NCI-H526 treated with DMSO at 0.1 percent for 48 hours (cell line): Measurements from ENCODE around the gene AMFR.
"Not testable (repeated sequence)": the region's sequence is repeated elsewhere in the genome, so short reads cannot be mapped to it uniquely, and the experiment has no call there.

Source experiments
- DNase-seq: peaks from one replicate; lab custom pipeline; 2025; lab: John Stamatoyannopoulos, UW

AMFR gene

DNA sequence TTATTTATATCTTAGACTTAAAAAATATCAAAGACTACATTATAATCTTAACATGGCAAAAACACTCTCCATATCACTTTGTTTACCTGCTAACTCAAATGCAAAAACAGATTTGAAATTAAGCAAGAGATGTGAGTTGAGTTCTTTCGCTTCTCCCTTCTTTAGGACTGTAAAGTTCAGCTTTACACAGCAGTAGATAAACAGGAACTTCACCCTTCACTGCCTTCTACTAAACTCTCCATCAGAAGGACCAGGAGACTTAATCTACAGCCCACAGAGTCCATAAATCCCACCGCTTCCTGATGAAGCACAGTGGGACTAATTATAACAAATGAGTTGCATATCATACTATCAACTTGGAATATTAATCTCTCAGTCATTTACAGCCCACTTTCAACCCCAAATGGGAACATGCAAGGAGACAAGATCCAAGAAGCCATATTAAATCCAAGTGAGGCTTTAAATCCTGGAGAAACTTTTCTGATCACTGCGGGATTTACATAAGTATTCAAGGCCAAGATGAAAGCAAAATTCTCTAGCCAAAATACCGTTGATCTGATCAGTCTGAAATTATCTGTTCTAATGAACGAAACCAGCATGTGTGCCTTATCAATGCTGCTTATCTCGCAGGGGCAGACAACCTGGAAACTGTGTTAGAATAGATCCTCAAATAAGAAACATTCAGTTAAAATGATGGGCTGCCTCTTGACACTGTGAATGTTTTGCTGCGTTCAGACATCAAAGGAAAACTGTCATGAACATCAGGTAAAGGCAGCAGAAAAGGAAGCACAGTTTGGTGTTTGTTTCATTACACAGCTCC is 1.6 kb downstream of the AMFR start:
- DNase-seq = no peak

DNA sequence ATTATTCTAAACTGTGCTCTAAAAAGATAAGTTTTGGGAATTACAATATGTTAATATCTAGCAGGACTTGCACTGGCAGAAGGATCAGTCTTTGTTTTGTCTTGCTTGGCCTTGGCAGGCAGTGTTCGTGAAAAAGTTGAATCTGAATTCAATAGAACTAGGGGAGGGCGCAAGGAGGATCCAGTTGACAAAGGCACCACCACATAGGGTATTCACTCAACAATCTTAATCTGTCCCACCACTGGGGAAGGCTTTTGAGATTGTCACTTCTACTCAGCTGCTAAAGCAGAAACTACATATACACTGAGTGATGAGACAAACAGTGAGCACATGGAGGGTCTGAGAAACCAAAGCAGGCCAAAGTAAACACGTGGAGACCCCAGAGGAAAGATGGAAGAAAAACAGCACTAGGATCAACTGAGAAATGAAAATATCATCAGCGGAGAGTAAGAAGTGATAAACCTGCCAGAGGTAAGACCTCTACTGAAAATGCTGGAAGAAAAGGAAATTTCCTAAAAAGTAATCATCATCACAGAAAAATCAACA is 2.4 kb downstream of the AMFR start:
- no peak for DNase-seq

DNA sequence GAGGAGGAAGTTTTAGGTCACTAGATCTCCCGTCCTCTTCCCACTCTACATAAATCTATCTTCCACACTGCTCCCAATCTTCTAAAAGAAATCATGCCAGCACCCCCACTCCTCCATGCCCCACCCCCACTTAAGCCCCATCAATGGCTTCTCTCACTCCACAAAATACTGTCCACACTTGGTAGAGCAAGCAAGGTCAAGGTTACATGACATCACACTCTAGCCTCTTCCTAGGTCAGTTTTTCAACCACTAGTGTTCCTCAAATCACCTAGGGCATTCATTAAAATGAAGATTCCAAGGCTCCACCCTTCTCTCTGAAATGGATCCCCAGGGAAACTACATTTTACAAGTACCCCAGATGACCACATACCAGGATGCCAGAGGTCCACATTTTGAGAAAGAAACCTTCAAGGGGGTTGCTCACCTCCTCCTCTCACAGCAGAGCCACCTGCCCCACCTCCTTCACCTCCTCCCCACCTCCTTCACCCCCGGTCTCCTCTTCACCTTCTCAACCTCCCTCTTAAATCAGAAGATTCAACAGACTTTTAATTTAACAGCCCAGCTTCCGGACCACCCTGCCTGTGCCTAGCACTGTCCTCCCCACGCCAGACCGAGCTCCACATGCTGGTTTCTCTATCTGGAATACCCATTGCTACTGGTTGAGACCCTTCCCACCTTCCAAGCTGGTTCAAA is 3.2 kb downstream of the AMFR start:
- no peak for DNase-seq

- DNase-seq = peak; percentile 6
These were observed 4.0 kb downstream of the AMFR start for GRCh38 chr16:56421313-56421712.

DNA sequence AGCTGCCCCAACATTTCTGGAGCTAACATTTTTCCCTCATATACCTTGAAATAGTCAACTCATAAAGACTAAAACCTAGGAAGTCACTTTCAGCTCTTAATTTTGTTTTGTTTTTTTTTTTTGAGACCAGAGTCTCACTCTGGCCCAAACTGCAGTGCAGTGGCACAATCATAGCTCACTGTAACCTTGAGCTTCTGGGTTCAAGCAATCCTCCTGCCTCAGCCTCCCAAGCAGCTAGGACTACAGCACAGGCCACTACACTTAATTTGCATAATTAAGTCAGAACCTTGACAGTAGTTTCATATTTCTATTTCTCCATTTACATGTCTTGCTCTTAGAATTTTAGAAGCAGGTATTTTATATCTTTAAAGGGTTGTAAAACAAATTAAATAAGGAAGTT is 4.7 kb downstream of the AMFR start:
- no peak for DNase-seq

- DNase-seq = no peak
These were observed 5.4 kb downstream of the AMFR start for GRCh38 chr16:56419740-56420548.

- no peak for DNase-seq
These were observed 8.2 kb downstream of the AMFR start for GRCh38 chr16:56417138-56417537.

GRCh38 chr16:56415875-56416274 is 9.5 kb downstream of the AMFR start:
- no peak for DNase-seq

DNA sequence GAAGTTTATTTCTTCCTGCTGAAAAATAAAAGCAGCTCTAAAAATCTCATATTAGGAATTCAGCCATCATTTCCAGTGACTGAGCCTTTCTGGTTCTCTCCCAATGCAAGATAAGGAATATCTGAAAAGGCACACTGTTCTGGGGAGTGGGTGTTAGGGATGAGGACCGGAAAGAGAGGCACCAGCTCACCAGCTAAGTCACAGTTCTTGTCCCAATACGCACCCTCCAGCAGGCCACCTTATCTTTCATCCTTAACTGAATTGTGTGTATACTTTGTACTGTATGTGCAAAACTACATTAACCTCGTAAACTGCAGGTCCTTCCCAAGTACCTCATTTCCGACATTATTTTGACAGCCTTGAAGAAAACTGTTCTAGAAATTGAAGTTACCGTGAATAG is 11.0 kb downstream of the AMFR start:
- no peak for DNase-seq

- no peak for DNase-seq
These were observed 12.0 kb downstream of the AMFR start for GRCh38 chr16:56413381-56413780.

- no peak for DNase-seq
These were observed 13.7 kb downstream of the AMFR start for GRCh38 chr16:56411624-56412023.

DNA sequence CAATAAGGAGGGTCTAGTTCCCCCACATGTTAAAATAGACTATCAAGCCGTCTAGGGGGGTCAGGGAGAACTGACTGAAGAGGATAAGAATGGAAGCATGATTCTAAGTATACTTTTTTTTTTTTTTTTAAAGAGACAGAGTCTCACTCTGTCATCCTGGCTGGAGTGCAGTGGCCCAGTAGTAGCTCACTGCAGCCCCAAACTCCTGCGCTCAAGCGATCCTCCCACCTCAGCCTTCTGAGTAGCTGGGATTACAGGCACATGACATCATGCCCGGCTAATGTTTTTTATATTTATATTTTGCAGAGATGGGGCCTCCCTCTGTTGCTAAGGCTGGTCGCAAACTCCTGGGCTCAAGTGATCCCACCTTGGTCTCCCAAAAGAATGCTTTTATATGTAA is 14.2 kb downstream of the AMFR start:
- DNase-seq = no peak

- DNase-seq = no peak
These were observed 16.1 kb downstream of the AMFR start for GRCh38 chr16:56409195-56409594.

DNA sequence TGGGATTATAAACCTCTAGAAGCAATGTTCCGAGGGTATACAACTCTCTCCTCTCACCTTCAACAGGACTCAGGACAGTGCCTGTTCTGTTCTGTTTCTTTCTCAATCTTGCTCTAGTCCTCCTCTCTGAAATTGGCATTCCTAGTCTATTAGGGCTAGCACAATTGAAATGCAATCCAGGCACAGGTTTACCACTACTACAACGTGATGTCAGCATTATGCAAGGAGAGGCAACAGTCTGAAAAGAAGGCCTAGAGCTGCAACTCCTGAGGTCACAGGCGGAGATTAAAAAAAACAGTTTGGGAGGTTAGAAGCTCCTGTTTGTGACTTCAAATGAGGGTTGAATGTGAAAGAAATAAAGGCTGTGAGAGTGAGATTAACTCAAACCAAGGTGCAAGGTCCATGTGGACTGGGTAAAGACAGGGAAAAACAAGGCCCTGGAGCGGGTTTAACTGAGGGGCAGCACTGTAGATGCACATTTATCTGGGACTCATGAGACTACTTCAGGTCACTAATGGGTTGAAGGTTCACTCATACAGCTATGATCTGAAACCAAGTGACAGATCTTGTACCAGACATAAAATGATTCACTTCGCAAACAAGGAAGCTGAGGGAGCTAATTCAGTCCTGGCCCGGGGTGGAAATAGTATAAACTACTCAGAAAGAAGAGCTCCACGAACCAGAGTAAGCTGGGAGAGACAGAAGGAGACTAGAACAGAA is 16.8 kb downstream of the AMFR start:
- DNase-seq = no peak

GRCh38 chr16:56405977-56406672 is 19.2 kb downstream of the AMFR start:
- no peak for DNase-seq

DNA sequence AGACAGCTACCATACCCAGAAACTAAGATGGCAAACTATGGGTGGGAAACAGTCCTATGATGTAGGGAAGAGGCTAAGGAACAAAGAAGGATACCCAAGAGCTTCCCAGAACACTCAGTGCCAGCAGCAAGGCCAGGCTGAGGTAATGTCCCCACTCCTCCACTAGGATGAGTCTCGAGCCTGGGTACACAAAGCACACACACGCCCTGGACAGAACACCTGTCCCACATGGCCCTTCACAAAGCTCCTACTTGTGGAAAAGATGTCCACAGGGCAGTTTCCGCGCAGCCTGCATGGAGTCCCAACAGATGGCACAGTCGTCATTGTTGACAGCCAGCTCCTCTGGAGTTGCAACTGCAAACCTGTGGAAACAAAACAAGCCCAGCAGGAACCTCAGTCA is 23.9 kb downstream of the AMFR start:
- DNase-seq = no peak

- DNase-seq = no peak
These were observed 24.9 kb downstream of the AMFR start for GRCh38 chr16:56400458-56400857.

- DNase-seq = no peak
These were observed 25.9 kb downstream of the AMFR start for GRCh38 chr16:56399486-56399885.

GRCh38 chr16:56399047-56399446 is 26.3 kb downstream of the AMFR start:
- DNase-seq = no peak

DNA sequence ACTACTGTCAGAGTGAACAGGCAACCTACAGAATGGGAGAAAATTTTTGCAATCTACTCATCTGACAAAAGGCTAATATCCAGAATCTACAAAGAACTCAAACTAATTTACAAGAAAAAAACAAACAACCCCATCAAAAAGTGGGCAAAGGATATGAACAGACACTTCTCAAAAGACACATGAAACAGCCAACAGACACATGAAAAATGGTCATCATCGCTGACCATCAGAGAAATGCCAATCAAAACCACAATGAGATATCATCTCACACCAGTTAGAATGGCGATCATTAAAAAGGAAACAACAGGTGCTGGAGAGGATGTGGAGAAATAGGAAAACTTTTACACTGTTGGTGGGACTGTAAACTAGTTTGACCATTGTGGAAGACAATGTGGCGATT is 28.6 kb downstream of the AMFR start:
- DNase-seq = not testable (repeated sequence)

- no peak for DNase-seq
These were observed 35.8 kb downstream of the AMFR start for GRCh38 chr16:56389554-56389953.
